HepG2 (cell line): ENCODE measurements around the gene LCP2. TPM values are rescaled to one million over a fixed set of nuclear protein-coding genes. Genes with fewer than 3 reads are reported as not detected.

Source experiments
- ATAC-seq: fragments of 200-7000 bp; cut with Tn5 transposase; 3 replicates; pipeline ENCODE4 v1.9.1; 2020; ENCODE audit warnings: mild to moderate bottlenecking, moderate library complexity
- BruUV-seq: library from RNA; stranded (reverse); fragments of 400-500 nt; replicated peaks from 2 replicates; lab custom pipeline; 2021; lab: Mats Ljungman, UMichigan
- CTCF ChIA-PET: fragments of 300-600 bp; formaldehyde crosslinking; extraction: SDS; loops from one replicate; lab custom pipeline; 2021; ENCODE audit warnings: low total read pairs, inconsistent platforms, low intra/inter-chr PET ratio; lab: Yijun Ruan, JAX
- POLR2A ChIA-PET: fragments of 350-600 bp; sonication (Branson Sonifier 250); formaldehyde crosslinking; loops from one replicate; lab custom pipeline; 2020; ENCODE audit warnings: antibody characterized with exemption, inconsistent platforms; lab: Yijun Ruan, JAX
- DNase-seq: peaks from one replicate; pipeline ENCODE4 v3.0.0-alpha.2; 2015; ENCODE audit warnings: low spot score
- FAIRE-seq: peaks from 3 replicates; lab custom pipeline; 2011; peaks lifted over from hg19 to GRCh38; lab: Jason Lieb, UNC
- H2AFZ ChIP-seq: one replicate; pipeline ENCODE4 v1.6.1; 2011; ENCODE audit warnings: low read length, inconsistent platforms
- H3K27ac ChIP-seq: fragments of 300-600 bp; 3 replicates; pipeline ENCODE4 v1.8.0; 2011; ENCODE audit warnings: mixed run types, mild to moderate bottlenecking, mixed read lengths, low read length, inconsistent platforms; ENCODE audit not compliant: insufficient read depth; ENCODE audit errors: extremely low read length
- H3K27me3 ChIP-seq, 2 experiments: fragments of 200-600 bp in 1 of 2; 2 replicates in 1 of 2; 3 replicates in 1 of 2; pipeline versions ENCODE4 v1.6.0 to v1.8.0; 2011; ENCODE audit warnings: low read length in 2 of 2, mild to moderate bottlenecking in 2 of 2, moderate library complexity in 2 of 2, inconsistent platforms in 1 of 2; ENCODE audit not compliant: insufficient read depth in 2 of 2, control insufficient read depth in 1 of 2
- H3K36me3 ChIP-seq, 2 experiments: fragments of 200-600 bp in 1 of 2; replicated peaks in 1 of 2; 2 replicates in 1 of 2; 3 replicates in 1 of 2; pipeline versions ENCODE4 v1.5.1 to v1.8.0; 2011; ENCODE audit warnings: low read length in 2 of 2, inconsistent platforms in 1 of 2; ENCODE audit not compliant: insufficient read depth in 2 of 2, control insufficient read depth in 1 of 2
- H3K4me1 ChIP-seq: 2 replicates; pipeline ENCODE4 v1.5.1; 2012; ENCODE audit warnings: low read length, inconsistent platforms; ENCODE audit not compliant: insufficient read depth
- H3K4me2 ChIP-seq: 2 replicates; pipeline ENCODE4 v1.6.0; 2011; ENCODE audit warnings: low read depth, low read length, inconsistent platforms
- H3K4me3 ChIP-seq, 3 experiments: fragments of 200-600 bp in 1 of 3; sonication (generic), shearing (Covaris generic) in 1 of 3; replicated peaks in 1 of 3; 2 replicates each; pipeline ENCODE4 v1.5.1; 2011 to 2016; ENCODE audit warnings: low read length in 3 of 3, inconsistent platforms in 2 of 3, low read depth in 2 of 3, mild to moderate bottlenecking in 2 of 3, control low read depth in 1 of 3, mixed read lengths in 1 of 3; ENCODE audit not compliant: insufficient read depth in 1 of 3
- H3K79me2 ChIP-seq: one replicate; pipeline ENCODE4 v1.6.1; 2011; ENCODE audit warnings: low read length, inconsistent platforms; ENCODE audit not compliant: insufficient read depth
- H3K9ac ChIP-seq: 2 replicates; pipeline ENCODE4 v1.6.0; 2011; ENCODE audit warnings: mild to moderate bottlenecking, low read depth, low read length, inconsistent platforms; ENCODE audit not compliant: insufficient read depth
- H3K9me3 ChIP-seq: 2 replicates; pipeline ENCODE4 v1.5.1; 2012; ENCODE audit warnings: mild to moderate bottlenecking, low read length
- H4K20me1 ChIP-seq: 2 replicates; pipeline ENCODE4 v1.6.0; 2011; ENCODE audit warnings: inconsistent platforms, mild to moderate bottlenecking, low read length, moderate library complexity; ENCODE audit not compliant: insufficient read depth
- CREM ChIP-seq, 2 experiments: sonication (generic) in 1 of 2; formaldehyde crosslinking in 1 of 2; IDR thresholded peaks; 2 replicates each; pipeline versions ENCODE4 v1.4.0 to v1.6.1; 2016 to 2020; ENCODE audit warnings: antibody characterized with exemption in 1 of 2, mild to moderate bottlenecking in 1 of 2, missing genetic modification reagents in 1 of 2
- FOXM1 ChIP-seq: sonication (generic); formaldehyde crosslinking; IDR thresholded peaks from 2 replicates; pipeline ENCODE4 v1.5.0; 2020; ENCODE audit warnings: missing genetic modification reagents
- HMGA1 ChIP-seq: sonication (generic); formaldehyde crosslinking; conservative IDR thresholded peaks from 2 replicates; pipeline ENCODE4 v1.4.0; 2020; ENCODE audit warnings: missing genetic modification reagents
- MXI1 ChIP-seq: IDR thresholded peaks from 3 replicates; pipeline ENCODE4 v1.6.1; 2012; ENCODE audit warnings: low read depth, low read length, inconsistent platforms, borderline replicate concordance
- SIX4 ChIP-seq: sonication (generic); formaldehyde crosslinking; IDR thresholded peaks from 2 replicates; pipeline ENCODE4 v1.4.0; 2020; ENCODE audit warnings: missing genetic modification reagents
- SNAI1 ChIP-seq: sonication (generic); formaldehyde crosslinking; IDR thresholded peaks from 2 replicates; pipeline ENCODE4 v1.5.0; 2020; ENCODE audit warnings: mild to moderate bottlenecking, missing genetic modification reagents, borderline replicate concordance
- TCF7L2 ChIP-seq: IDR thresholded peaks from 2 replicates; pipeline ENCODE4 v1.6.1; 2011; ENCODE audit warnings: mild to moderate bottlenecking, low read depth, low read length, moderate library complexity
- ZBTB7B ChIP-seq: sonication (generic); formaldehyde crosslinking; IDR thresholded peaks from 2 replicates; pipeline ENCODE4 v1.4.0; 2020; ENCODE audit warnings: missing genetic modification reagents
- ZMYM3 ChIP-seq: sonication (generic); formaldehyde crosslinking; IDR thresholded peaks from 2 replicates; pipeline ENCODE4 v1.5.1; 2020; ENCODE audit warnings: mild to moderate bottlenecking, missing genetic modification reagents
- ZNF260 ChIP-seq: sonication (generic); formaldehyde crosslinking; IDR thresholded peaks from 2 replicates; pipeline ENCODE4 v1.4.0; 2020; ENCODE audit warnings: missing genetic modification reagents, low read depth, mild to moderate bottlenecking, borderline replicate concordance
- ZNF883 ChIP-seq: sonication (generic); formaldehyde crosslinking; IDR thresholded peaks from 2 replicates; pipeline ENCODE4 v1.5.1; 2020; ENCODE audit warnings: mild to moderate bottlenecking, missing genetic modification reagents; ENCODE audit errors: not compliant biosample characterization
- WGBS: methylation state at CpG from one replicate; pipeline ENCODE4 v1.1.6; 2017; ENCODE audit warnings: low lambda C conversion rate; 5-methylcytosine and 5-hydroxymethylcytosine counted together
- in situ Hi-C: cut with HindIII; loops from 2 replicates; pipeline ENCODE4 v1.10.0; 2017; ENCODE audit warnings: low pct_unique_long_range_greater_than_20kb; ENCODE audit not compliant: extremely low pct_ligation_motif_present
- intact Hi-C: fragments of 100-400 bp; cut with micrococcal nuclease; formaldehyde crosslinking; loops from one replicate; pipeline ENCODE4 v1.10.0; 2022; ENCODE audit not compliant: unreplicated experiment
- polyA plus RNA-seq, 8 experiments: library from polyadenylated mRNA; depleted of rRNA in 3 of 8; stranded (reverse) in 7 of 8; unstranded in 1 of 8; fragments of >200 nt; fragmentation: Illumina TruSeq in 4 of 8; extraction: Trizol in 4 of 8; gene quantifications; 2 replicates each; pipeline versions ENCODE4 v1.2.1 to v1.2.3, GENCODE V29; 2011 to 2016; ENCODE audit warnings: low read depth in 4 of 8, missing spikeins in 1 of 8, mixed read lengths in 1 of 8; ENCODE audit not compliant: insufficient read depth in 1 of 8
- total RNA-seq, 5 experiments: library from RNA; depleted of rRNA; stranded (reverse); fragments of >200 nt; fragmentation: Illumina TruSeq; extraction: Trizol; gene quantifications; 2 replicates each; pipeline ENCODE4 v1.2.3, GENCODE V29; 2016; ENCODE audit warnings: low read depth in 1 of 5
- TF ChIP-seq, protein P1 (sequence below): sonication (generic); formaldehyde crosslinking; IDR thresholded peaks from 2 replicates; pipeline ENCODE4 v1.5.0; 2020; ENCODE audit warnings: missing genetic modification reagents
- TF ChIP-seq, protein P2 (sequence below): sonication (generic); formaldehyde crosslinking; IDR thresholded peaks from 2 replicates; pipeline ENCODE4 v1.4.0; 2020; ENCODE audit warnings: missing genetic modification reagents
- TF ChIP-seq, protein P3 (sequence below): sonication (generic); formaldehyde crosslinking; IDR thresholded peaks from 2 replicates; pipeline ENCODE4 v1.4.0; 2020; ENCODE audit warnings: missing genetic modification reagents, borderline replicate concordance
- TF ChIP-seq, protein P4 (sequence below): sonication (generic); formaldehyde crosslinking; IDR thresholded peaks from 2 replicates; pipeline ENCODE4 v1.4.0; 2020; ENCODE audit warnings: low read depth, missing genetic modification reagents

LCP2 gene
- total and polyA plus RNA-seq, 2 of the 13 experiments (the other 11 are each of a cell fraction or from before 2014, with no cell fraction given) = not detected

DNA sequence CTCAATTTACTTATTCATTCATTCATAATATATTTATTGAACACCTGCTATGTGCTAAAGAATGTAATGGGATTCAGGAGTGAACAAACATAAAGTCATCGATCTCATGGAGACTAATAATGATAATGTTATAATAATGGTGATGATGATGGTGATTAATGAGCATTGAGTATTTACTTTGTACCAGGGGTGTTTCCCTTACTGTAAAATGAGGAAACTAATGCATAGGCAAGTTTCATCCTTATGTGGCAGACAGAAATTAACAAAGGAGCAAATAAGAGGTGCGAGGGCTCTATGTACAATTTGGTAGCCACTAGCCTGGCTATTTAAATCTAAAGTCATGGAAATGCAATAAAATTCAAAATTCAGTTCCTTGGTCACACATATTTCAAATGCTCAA is 11.1 kb upstream of the LCP2 start:
- Histone ChIP-seq H3K4me1 (no peaks in the 10 kb centered on the region), H3K9ac (no peak overlapping the region), H3K4me3 (no peak overlapping the region), H4K20me1 (no peaks in the 10 kb centered on the region), H3K4me2 (no peak overlapping the region), H2AFZ (no peak overlapping the region), H3K36me3 (no peaks in the 10 kb centered on the region), H3K27ac (no peak overlapping the region), H3K9me3 (no peaks in the 10 kb centered on the region), H3K27me3 (no peaks in the 10 kb centered on the region), H3K79me2 (no peaks in the 10 kb centered on the region)
- 1% methylated on average over 2 of the region's 2 CpGs for WGBS
- POLR2A ChIA-PET = no interaction called here
- CTCF ChIA-PET = no interaction called here
- no peak for FAIRE-seq
- no peak for ATAC-seq
- intact Hi-C loops (no loop called here), in situ Hi-C loops (no loop called here)
- no peak for DNase-seq
- BruUV-seq = no TSS peak
- no peak for TF ChIP-seq ZMYM3 (CRISPR knock-in tag)
- TF ChIP-seq ZNF883 (CRISPR knock-in tag) = no peak
- no peak for TF ChIP-seq SIX4 (CRISPR knock-in tag)
- TF ChIP-seq TCF7L2 = no peak
- TF ChIP-seq, protein P1, sequence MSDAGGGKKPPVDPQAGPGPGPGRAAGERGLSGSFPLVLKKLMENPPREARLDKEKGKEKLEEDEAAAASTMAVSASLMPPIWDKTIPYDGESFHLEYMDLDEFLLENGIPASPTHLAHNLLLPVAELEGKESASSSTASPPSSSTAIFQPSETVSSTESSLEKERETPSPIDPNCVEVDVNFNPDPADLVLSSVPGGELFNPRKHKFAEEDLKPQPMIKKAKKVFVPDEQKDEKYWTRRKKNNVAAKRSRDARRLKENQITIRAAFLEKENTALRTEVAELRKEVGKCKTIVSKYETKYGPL (CRISPR knock-in tag) = no peak
- TF ChIP-seq HMGA1 (CRISPR knock-in tag) = no peak
- no peak for TF ChIP-seq ZBTB7B (CRISPR knock-in tag)
- TF ChIP-seq, protein P2, sequence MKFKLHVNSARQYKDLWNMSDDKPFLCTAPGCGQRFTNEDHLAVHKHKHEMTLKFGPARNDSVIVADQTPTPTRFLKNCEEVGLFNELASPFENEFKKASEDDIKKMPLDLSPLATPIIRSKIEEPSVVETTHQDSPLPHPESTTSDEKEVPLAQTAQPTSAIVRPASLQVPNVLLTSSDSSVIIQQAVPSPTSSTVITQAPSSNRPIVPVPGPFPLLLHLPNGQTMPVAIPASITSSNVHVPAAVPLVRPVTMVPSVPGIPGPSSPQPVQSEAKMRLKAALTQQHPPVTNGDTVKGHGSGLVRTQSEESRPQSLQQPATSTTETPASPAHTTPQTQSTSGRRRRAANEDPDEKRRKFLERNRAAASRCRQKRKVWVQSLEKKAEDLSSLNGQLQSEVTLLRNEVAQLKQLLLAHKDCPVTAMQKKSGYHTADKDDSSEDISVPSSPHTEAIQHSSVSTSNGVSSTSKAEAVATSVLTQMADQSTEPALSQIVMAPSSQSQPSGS = no peak
- no peak for TF ChIP-seq SNAI1 (CRISPR knock-in tag)
- no peak for TF ChIP-seq ZNF260 (CRISPR knock-in tag)
- TF ChIP-seq CREM (IDR thresholded peaks at IDR 0.05) = no peak
- no peak for TF ChIP-seq CREM (CRISPR knock-in tag; IDR thresholded peaks at IDR 0.05)
- no peak for TF ChIP-seq FOXM1 (CRISPR knock-in tag)
- TF ChIP-seq, protein P3, sequence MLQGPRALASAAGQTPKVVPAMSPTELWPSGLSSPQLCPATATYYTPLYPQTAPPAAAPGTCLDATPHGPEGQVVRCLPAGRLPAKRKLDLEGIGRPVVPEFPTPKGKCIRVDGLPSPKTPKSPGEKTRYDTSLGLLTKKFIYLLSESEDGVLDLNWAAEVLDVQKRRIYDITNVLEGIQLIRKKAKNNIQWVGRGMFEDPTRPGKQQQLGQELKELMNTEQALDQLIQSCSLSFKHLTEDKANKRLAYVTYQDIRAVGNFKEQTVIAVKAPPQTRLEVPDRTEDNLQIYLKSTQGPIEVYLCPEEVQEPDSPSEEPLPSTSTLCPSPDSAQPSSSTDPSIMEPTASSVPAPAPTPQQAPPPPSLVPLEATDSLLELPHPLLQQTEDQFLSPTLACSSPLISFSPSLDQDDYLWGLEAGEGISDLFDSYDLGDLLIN (CRISPR knock-in tag) = no peak
- TF ChIP-seq, protein P4, sequence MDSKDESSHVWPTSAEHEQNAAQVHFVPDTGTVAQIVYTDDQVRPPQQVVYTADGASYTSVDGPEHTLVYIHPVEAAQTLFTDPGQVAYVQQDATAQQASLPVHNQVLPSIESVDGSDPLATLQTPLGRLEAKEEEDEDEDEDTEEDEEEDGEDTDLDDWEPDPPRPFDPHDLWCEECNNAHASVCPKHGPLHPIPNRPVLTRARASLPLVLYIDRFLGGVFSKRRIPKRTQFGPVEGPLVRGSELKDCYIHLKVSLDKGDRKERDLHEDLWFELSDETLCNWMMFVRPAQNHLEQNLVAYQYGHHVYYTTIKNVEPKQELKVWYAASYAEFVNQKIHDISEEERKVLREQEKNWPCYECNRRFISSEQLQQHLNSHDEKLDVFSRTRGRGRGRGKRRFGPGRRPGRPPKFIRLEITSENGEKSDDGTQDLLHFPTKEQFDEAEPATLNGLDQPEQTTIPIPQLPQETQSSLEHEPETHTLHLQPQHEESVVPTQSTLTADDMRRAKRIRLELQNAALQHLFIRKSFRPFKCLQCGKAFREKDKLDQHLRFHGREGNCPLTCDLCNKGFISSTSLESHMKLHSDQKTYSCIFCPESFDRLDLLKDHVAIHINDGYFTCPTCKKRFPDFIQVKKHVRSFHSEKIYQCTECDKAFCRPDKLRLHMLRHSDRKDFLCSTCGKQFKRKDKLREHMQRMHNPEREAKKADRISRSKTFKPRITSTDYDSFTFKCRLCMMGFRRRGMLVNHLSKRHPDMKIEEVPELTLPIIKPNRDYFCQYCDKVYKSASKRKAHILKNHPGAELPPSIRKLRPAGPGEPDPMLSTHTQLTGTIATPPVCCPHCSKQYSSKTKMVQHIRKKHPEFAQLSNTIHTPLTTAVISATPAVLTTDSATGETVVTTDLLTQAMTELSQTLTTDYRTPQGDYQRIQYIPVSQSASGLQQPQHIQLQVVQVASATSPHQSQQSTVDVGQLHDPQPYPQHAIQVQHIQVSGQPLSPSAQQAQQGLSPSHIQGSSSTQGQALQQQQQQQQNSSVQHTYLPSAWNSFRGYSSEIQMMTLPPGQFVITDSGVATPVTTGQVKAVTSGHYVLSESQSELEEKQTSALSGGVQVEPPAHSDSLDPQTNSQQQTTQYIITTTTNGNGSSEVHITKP = no peak
- TF ChIP-seq MXI1 = no peak
